Measurements from ENCODE around the gene ATP1B2. TPM values are rescaled to one million over a fixed set of nuclear protein-coding genes. Genes with fewer than 3 reads are reported as not detected.

Gene ATP1B2
- total and polyA plus RNA-seq, 7 donors: 0.36 to 5.7 (median 0.85) TPM

GRCh38 chr17:7644775-7645174 lies 6.0 kb upstream of the ATP1B2 start:
- intact Hi-C loops (cut with DNase I): no loop called here
- H3K27me3 ChIP-seq (ENCODE audit: insufficient read depth in 3 of 3, low read length in 2 of 3): peaks cover 0 to 30% (median 0%) of the 10 kb centered on the region in 3 donors
- no peak overlapping the region for H3K4me3 ChIP-seq
- no peaks in the 10 kb centered on the region for H3K9me3 ChIP-seq
- no peak overlapping the region for H3K27ac ChIP-seq
- no peaks in the 10 kb centered on the region for H3K36me3 ChIP-seq (ENCODE audit: insufficient read depth in 1 of 2, low read depth in 1 of 2)
- 86 to 92% (median 91%) methylated on average over 4 of the region's 4 CpGs for WGBS, 3 donors
- H3K4me1 ChIP-seq: no peaks in the 10 kb centered on the region
- TF ChIP-seq, protein P1, sequence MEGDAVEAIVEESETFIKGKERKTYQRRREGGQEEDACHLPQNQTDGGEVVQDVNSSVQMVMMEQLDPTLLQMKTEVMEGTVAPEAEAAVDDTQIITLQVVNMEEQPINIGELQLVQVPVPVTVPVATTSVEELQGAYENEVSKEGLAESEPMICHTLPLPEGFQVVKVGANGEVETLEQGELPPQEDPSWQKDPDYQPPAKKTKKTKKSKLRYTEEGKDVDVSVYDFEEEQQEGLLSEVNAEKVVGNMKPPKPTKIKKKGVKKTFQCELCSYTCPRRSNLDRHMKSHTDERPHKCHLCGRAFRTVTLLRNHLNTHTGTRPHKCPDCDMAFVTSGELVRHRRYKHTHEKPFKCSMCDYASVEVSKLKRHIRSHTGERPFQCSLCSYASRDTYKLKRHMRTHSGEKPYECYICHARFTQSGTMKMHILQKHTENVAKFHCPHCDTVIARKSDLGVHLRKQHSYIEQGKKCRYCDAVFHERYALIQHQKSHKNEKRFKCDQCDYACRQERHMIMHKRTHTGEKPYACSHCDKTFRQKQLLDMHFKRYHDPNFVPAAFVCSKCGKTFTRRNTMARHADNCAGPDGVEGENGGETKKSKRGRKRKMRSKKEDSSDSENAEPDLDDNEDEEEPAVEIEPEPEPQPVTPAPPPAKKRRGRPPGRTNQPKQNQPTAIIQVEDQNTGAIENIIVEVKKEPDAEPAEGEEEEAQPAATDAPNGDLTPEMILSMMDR (IDR thresholded peaks at IDR 0.05): no peak
- DNase-seq (no peak), ATAC-seq (no peak)

DNA sequence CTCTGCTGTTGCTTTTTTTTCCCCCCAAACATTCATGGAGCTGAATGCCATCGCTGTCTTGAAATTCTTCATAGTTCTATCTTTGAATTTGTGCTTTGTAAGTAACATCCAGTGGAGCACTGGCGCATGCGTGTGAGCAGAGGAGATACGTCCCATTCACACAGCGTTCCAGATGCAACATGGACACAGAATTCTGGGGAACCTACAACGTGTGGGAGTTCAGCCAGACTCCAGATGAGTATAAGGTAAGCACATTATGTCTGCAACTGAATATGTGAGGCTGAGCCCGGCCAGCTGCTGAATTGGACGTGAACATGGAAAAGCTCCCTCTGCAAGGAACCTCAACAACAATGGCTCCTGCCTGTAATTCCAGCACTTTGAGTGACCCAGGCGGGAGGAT lies 4.3 kb upstream of the ATP1B2 start:
- intact Hi-C loops (cut with DNase I): no loop called here
- no peak overlapping the region for H3K4me3 ChIP-seq
- TF ChIP-seq, protein P1 (IDR thresholded peaks at IDR 0.05): no peak

GRCh38 chr17:7647018-7647417 lies 3.7 kb upstream of the ATP1B2 start:
- TF ChIP-seq, protein P1 (IDR thresholded peaks at IDR 0.05): no peak
- Histone ChIP-seq H3K4me3 (no peak overlapping the region), H3K36me3 (ENCODE audit: insufficient read depth in 1 of 2, low read depth in 1 of 2) (no peaks in the 10 kb centered on the region), H3K9me3 (no peaks in the 10 kb centered on the region), H3K27me3 (ENCODE audit: insufficient read depth in 3 of 3, low read length in 2 of 3) (peaks cover 0 to 53% (median 5%) of the 10 kb centered on the region in 3 donors), H3K27ac (no peak overlapping the region), H3K4me1 (peaks cover 14% of the 10 kb centered on the region)
- WGBS, 3 donors: 67 to 76% (median 70%) methylated on average over 4 of the region's 4 CpGs
- ATAC-seq (no peak), DNase-seq (no peak)
- intact Hi-C loops (cut with DNase I): no loop called here

More for the DNA sequence above, 4.3 kb upstream of the ATP1B2 start:
- no peaks in the 10 kb centered on the region for H3K36me3 ChIP-seq (ENCODE audit: insufficient read depth in 1 of 2, low read depth in 1 of 2)
- H3K9me3 ChIP-seq: no peaks in the 10 kb centered on the region
- ATAC-seq (no peak), DNase-seq (no peak)
- H3K27ac ChIP-seq: no peak overlapping the region
- 64 to 81% (median 77%) methylated on average over 9 of the region's 9 CpGs for WGBS, 3 donors
- H3K4me1 ChIP-seq: peaks cover 11% of the 10 kb centered on the region
- H3K27me3 ChIP-seq (ENCODE audit: insufficient read depth in 3 of 3, low read length in 2 of 3): peaks cover 0 to 47% (median 3%) of the 10 kb centered on the region in 3 donors

DNA sequence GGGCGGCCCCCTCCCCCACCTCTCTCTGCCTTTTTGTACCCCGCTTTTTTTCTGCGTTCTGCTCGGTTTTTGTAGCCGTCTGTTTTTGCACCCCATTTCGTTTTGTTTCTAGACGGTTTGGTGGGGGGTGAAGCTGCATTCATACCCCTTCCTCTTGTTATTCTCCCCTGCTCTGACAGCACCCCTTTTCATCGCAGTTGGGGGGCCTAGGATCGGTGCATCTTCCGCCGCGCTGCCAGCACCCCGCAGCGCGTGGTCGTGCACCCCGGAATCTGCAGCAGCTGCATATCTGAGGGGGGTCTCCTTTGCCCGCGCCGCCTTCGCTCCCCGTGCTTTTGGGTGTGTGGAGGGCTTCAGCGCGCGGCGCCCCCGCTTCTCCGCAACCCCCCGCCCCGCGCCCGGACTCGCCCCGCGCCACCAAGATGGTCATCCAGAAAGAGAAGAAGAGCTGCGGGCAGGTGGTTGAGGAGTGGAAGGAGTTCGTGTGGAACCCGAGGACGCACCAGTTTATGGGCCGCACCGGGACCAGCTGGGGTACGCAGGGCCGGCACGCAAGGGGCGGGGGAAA lies 455 bp downstream of the ATP1B2 start:
- H3K36me3 ChIP-seq (ENCODE audit: insufficient read depth in 1 of 2, low read depth in 1 of 2): no peaks in the 10 kb centered on the region
- peak overlapping the region; percentile 67 for H3K4me3 ChIP-seq
- H3K27ac ChIP-seq: no peak overlapping the region
- ATAC-seq: no peak
- peaks cover 0 to 64% (median 10%) of the 10 kb centered on the region in 3 donors for H3K27me3 ChIP-seq (ENCODE audit: insufficient read depth in 3 of 3, low read length in 2 of 3)
- peaks cover 14% of the 10 kb centered on the region for H3K4me1 ChIP-seq
- no peaks in the 10 kb centered on the region for H3K9me3 ChIP-seq
- intact Hi-C loops (cut with DNase I): no loop called here
- no peak for DNase-seq
- 0 to 2% (median 1%) methylated on average over 33 to 45 of the region's 45 CpGs for WGBS, 3 donors
- TF ChIP-seq, protein P1 (IDR thresholded peaks at IDR 0.05): no peak
